ENCODE data around the gene PSAPL1. TPM values are rescaled to one million over a fixed set of nuclear protein-coding genes. Genes with fewer than 3 reads are reported as not detected.
A peak's percentile ranks its signal among the peaks of the same experiment; 100 is the strongest.

Gene PSAPL1
- total and polyA plus RNA-seq, 7 donors = 0.01 TPM; not detected in 6

DNA sequence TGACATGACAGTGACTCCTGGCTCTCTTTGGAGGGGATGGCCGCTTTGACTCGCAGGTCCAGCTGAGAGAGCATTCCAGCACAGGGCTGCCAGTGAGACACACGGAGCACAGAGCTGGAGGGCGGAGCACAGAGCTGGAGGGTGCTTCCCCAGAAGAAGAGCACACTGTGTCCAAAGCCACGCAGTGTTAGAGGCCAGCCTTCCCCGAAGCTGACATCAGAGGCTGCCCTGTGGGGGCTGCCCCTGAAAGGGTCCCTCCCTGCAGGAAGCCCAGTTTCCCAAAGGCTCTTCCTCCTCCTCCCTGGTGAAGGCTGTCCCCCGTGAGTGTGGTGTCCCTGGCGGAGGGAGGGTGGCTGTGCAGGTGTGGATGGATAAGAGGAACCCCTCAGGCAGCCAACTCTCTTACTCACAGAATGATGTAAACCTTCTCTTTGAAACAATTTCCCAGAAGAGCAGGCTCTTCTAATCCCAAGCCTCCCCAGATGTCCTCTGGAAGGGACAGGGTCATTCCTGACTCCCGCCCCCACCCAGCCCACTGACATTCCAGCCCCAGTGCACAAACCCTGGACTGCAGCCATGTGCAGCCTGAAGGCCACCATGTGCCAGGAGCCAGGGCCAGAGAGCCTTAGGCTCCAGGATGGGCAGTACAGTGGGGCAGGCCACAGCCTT is 53.4 kb downstream of the PSAPL1 start:
- Histone ChIP-seq H3K9me3 (no peaks in the 10 kb centered on the region), H3K27ac (no peak overlapping the region), H3K4me1 (peaks cover 0 to 22% (median 8%) of the 10 kb centered on the region in 4 donors), H3K4me3 (no peak overlapping the region), H3K27me3 (no peaks in the 10 kb centered on the region), H3K36me3 (no peaks in the 10 kb centered on the region)
- intact Hi-C loops (cut with DNase I) = no loop called here
- peak; percentile 50 for DNase-seq
- WGBS, 2 donors = 53 to 58% methylated on average over 9 of the region's 9 CpGs
- no peak for TF ChIP-seq POLR2A (IDR thresholded peaks at IDR 0.05)
- TF ChIP-seq POLR2AphosphoS5 (IDR thresholded peaks at IDR 0.05) = no peak
- no peak for TF ChIP-seq EP300 (IDR thresholded peaks at IDR 0.05)
- TF ChIP-seq, protein P1, sequence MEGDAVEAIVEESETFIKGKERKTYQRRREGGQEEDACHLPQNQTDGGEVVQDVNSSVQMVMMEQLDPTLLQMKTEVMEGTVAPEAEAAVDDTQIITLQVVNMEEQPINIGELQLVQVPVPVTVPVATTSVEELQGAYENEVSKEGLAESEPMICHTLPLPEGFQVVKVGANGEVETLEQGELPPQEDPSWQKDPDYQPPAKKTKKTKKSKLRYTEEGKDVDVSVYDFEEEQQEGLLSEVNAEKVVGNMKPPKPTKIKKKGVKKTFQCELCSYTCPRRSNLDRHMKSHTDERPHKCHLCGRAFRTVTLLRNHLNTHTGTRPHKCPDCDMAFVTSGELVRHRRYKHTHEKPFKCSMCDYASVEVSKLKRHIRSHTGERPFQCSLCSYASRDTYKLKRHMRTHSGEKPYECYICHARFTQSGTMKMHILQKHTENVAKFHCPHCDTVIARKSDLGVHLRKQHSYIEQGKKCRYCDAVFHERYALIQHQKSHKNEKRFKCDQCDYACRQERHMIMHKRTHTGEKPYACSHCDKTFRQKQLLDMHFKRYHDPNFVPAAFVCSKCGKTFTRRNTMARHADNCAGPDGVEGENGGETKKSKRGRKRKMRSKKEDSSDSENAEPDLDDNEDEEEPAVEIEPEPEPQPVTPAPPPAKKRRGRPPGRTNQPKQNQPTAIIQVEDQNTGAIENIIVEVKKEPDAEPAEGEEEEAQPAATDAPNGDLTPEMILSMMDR (IDR thresholded peaks at IDR 0.05) = no peak

Small RNA genes within 50 kb of the gene (small RNA-seq; reads per million reads assigned to genes)
- 0 reads per million in 3 donors for gene MIR4274

Other genes starting within 250 kb of the PSAPL1 start
- 1 to 10 TPM; 2.0 to 6.4 (median 4.0) TPM for gene SORCS2, start 242.4 kb downstream of the PSAPL1 start, total RNA-seq
- gene SORCS2, start 242.4 kb downstream of the PSAPL1 start, polyA plus RNA-seq = 1 to 10 TPM in 1 of 3 donors, not detected in 2; 1.8 TPM